MM.1S (cell line): ENCODE measurements around the gene PTTG1.

Experiments used
- DNase-seq: peaks from one replicate; pipeline ENCODE4 v3.0.0-alpha.2; 2015
- H2AFZ ChIP-seq: fragments of 300-600 bp; sonication (generic); 2 replicates; pipeline ENCODE4 v1.6.0; 2016; ENCODE audit warnings: antibody characterized with exemption, low read length
- H3F3A ChIP-seq: fragments of 300-600 bp; sonication (generic); 2 replicates; pipeline ENCODE4 v1.6.1; 2016; ENCODE audit warnings: mild to moderate bottlenecking, antibody characterized with exemption, low read length, moderate library complexity, mixed read lengths; ENCODE audit not compliant: insufficient read depth
- H3K27ac ChIP-seq: fragments of 300-600 bp; sonication (generic); 2 replicates; pipeline ENCODE4 v1.5.1; 2016; ENCODE audit warnings: mild to moderate bottlenecking, low read length
- H3K27me3 ChIP-seq: fragments of 300-600 bp; sonication (generic); replicated peaks from 2 replicates; pipeline ENCODE4 v1.6.0; 2016; ENCODE audit warnings: low read length; ENCODE audit not compliant: insufficient read depth
- H3K36me3 ChIP-seq: fragments of 300-600 bp; sonication (generic); replicated peaks from 2 replicates; pipeline ENCODE4 v1.6.1; 2016; ENCODE audit warnings: mild to moderate bottlenecking, low read length, mixed read lengths; ENCODE audit not compliant: insufficient read depth
- H3K4me1 ChIP-seq: fragments of 300-600 bp; sonication (generic); 2 replicates; pipeline ENCODE4 v1.6.1; 2016; ENCODE audit warnings: low read length, mixed read lengths
- H3K4me2 ChIP-seq: fragments of 300-600 bp; sonication (generic); 2 replicates; pipeline ENCODE4 v1.6.0; 2016; ENCODE audit warnings: low read depth, low read length
- H3K4me3 ChIP-seq: fragments of 300-600 bp; sonication (generic); 2 replicates; pipeline ENCODE4 v1.5.1; 2016; ENCODE audit warnings: low read length, mixed read lengths
- H3K79me2 ChIP-seq: fragments of 300-600 bp; sonication (generic); 2 replicates; pipeline ENCODE4 v1.6.1; 2016; ENCODE audit warnings: mixed run types, low read length, mixed read lengths
- H3K9ac ChIP-seq: fragments of 300-600 bp; sonication (generic); 2 replicates; pipeline ENCODE4 v1.6.1; 2016; ENCODE audit warnings: low read length, mixed read lengths
- H3K9me2 ChIP-seq: fragments of 300-600 bp; sonication (generic); replicated peaks from 2 replicates; pipeline ENCODE4 v1.6.1; 2016; ENCODE audit warnings: mild to moderate bottlenecking, low read length, mixed read lengths; ENCODE audit not compliant: insufficient read depth
- H3K9me3 ChIP-seq: fragments of 300-600 bp; sonication (generic); replicated peaks from 2 replicates; pipeline ENCODE4 v1.6.1; 2016; ENCODE audit warnings: mild to moderate bottlenecking, low read length, mixed read lengths; ENCODE audit not compliant: insufficient read depth
- H4K20me1 ChIP-seq: fragments of 300-600 bp; sonication (generic); 2 replicates; pipeline ENCODE4 v1.6.1; 2016; ENCODE audit warnings: mild to moderate bottlenecking, low read length, moderate library complexity, mixed read lengths; ENCODE audit not compliant: insufficient read depth
- CTCF ChIP-seq: fragments of 300-600 bp; sonication (generic); IDR thresholded peaks from 2 replicates; pipeline ENCODE4 v1.5.1; 2016; ENCODE audit warnings: antibody characterized with exemption, low read length, mixed read lengths
- EZH2 ChIP-seq: fragments of 300-600 bp; sonication (generic); optimal IDR thresholded peaks from 2 replicates; pipeline ENCODE3; 2017; ENCODE audit warnings: low read depth, mild to moderate bottlenecking, antibody characterized with exemption, low read length, mixed read lengths
- EZH2phosphoT487 ChIP-seq: fragments of 300-600 bp; sonication (generic); IDR thresholded peaks from 2 replicates; pipeline ENCODE4 v1.6.1; 2018; ENCODE audit warnings: antibody characterized with exemption, low read length

Gene PTTG1

GRCh38 chr5:160432787-160433186 is 11.1 kb downstream of the PTTG1 start:
- Histone ChIP-seq H2AFZ (no peak overlapping the region), H3K9ac (no peak overlapping the region), H3K27ac (no peak overlapping the region), H3K9me3 (no peaks in the 10 kb centered on the region), H3F3A (no peaks in the 10 kb centered on the region), H3K9me2 (no peaks in the 10 kb centered on the region), H3K79me2 (no peaks in the 10 kb centered on the region), H3K36me3 (no peaks in the 10 kb centered on the region), H3K4me2 (no peak overlapping the region), H4K20me1 (no peaks in the 10 kb centered on the region), H3K4me3 (no peak overlapping the region), H3K27me3 (no peaks in the 10 kb centered on the region), H3K4me1 (no peaks in the 10 kb centered on the region)
- TF ChIP-seq EZH2, result no peak
- no peak for TF ChIP-seq CTCF
- TF ChIP-seq EZH2phosphoT487, result no peak
- no peak for DNase-seq

GRCh38 chr5:160434022-160434531 is 12.4 kb downstream of the PTTG1 start:
- DNase-seq, result no peak
- no peak for TF ChIP-seq EZH2phosphoT487
- no peak for TF ChIP-seq CTCF
- no peak for TF ChIP-seq EZH2
- no peak overlapping the region for H3K4me2 ChIP-seq
- no peaks in the 10 kb centered on the region for H4K20me1 ChIP-seq
- H3K79me2 ChIP-seq, result no peaks in the 10 kb centered on the region
- no peak overlapping the region for H3K9ac ChIP-seq
- no peaks in the 10 kb centered on the region for H3K9me2 ChIP-seq
- no peaks in the 10 kb centered on the region for H3K4me1 ChIP-seq
- H3K9me3 ChIP-seq, result no peaks in the 10 kb centered on the region
- H3K4me3 ChIP-seq, result no peak overlapping the region
- H3K27me3 ChIP-seq, result no peaks in the 10 kb centered on the region
- H3K27ac ChIP-seq, result no peak overlapping the region
- H3K36me3 ChIP-seq, result no peaks in the 10 kb centered on the region
- 0 out of 2 replicates have a peak, but pooled peaks cover 2% of the 10 kb centered on the region for H3F3A ChIP-seq
- H2AFZ ChIP-seq, result no peak overlapping the region

- no peak overlapping the region for H3K27ac ChIP-seq
- no peaks in the 10 kb centered on the region for H3K36me3 ChIP-seq
- H4K20me1 ChIP-seq, result no peaks in the 10 kb centered on the region
- no peak overlapping the region for H3K9ac ChIP-seq
- H3K79me2 ChIP-seq, result no peaks in the 10 kb centered on the region
- H3K4me2 ChIP-seq, result no peak overlapping the region
- no peaks in the 10 kb centered on the region for H3K9me3 ChIP-seq
- H3K4me3 ChIP-seq, result no peak overlapping the region
- H3F3A ChIP-seq, result 0 out of 2 replicates have a peak, but pooled peaks cover 2% of the 10 kb centered on the region
- no peaks in the 10 kb centered on the region for H3K9me2 ChIP-seq
- H3K27me3 ChIP-seq, result no peaks in the 10 kb centered on the region
- H3K4me1 ChIP-seq, result 0 out of 2 replicates have a peak, but pooled peaks cover 1% of the 10 kb centered on the region
- no peak overlapping the region for H2AFZ ChIP-seq
- no peak for TF ChIP-seq EZH2
- no peak for TF ChIP-seq EZH2phosphoT487
- no peak for TF ChIP-seq CTCF
- no peak for DNase-seq
These were observed 13.9 kb downstream of the PTTG1 start for GRCh38 chr5:160435532-160435931.
